Measurements from ENCODE around the gene CACNB1.

DNA sequence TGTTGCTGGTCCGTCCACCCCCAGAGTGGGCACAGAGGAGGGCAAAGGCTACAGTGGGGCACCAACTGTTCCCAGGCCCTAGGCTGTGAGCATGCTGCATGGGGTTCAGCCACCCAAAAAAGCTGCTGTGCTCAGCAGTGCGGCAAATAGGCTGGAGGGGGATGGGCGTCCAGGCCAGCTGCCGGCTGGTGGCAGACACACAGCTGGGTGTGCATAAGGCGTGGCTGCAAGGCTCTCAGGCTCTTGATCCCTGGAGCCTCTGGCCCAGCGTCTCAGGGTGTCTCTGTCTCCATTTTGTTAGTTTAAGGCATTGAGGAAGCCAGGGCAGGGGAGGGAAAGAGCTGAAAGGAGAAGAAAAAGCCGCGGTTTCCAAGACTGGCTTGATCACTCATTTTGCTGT, 11.4 kb upstream of the CACNB1 start:
- TF ChIP-seq, protein P1, sequence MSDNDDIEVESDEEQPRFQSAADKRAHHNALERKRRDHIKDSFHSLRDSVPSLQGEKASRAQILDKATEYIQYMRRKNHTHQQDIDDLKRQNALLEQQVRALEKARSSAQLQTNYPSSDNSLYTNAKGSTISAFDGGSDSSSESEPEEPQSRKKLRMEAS (IDR thresholded peaks at IDR 0.05; ENCODE audit: low read depth), result no peak
- TF ChIP-seq, protein P2, sequence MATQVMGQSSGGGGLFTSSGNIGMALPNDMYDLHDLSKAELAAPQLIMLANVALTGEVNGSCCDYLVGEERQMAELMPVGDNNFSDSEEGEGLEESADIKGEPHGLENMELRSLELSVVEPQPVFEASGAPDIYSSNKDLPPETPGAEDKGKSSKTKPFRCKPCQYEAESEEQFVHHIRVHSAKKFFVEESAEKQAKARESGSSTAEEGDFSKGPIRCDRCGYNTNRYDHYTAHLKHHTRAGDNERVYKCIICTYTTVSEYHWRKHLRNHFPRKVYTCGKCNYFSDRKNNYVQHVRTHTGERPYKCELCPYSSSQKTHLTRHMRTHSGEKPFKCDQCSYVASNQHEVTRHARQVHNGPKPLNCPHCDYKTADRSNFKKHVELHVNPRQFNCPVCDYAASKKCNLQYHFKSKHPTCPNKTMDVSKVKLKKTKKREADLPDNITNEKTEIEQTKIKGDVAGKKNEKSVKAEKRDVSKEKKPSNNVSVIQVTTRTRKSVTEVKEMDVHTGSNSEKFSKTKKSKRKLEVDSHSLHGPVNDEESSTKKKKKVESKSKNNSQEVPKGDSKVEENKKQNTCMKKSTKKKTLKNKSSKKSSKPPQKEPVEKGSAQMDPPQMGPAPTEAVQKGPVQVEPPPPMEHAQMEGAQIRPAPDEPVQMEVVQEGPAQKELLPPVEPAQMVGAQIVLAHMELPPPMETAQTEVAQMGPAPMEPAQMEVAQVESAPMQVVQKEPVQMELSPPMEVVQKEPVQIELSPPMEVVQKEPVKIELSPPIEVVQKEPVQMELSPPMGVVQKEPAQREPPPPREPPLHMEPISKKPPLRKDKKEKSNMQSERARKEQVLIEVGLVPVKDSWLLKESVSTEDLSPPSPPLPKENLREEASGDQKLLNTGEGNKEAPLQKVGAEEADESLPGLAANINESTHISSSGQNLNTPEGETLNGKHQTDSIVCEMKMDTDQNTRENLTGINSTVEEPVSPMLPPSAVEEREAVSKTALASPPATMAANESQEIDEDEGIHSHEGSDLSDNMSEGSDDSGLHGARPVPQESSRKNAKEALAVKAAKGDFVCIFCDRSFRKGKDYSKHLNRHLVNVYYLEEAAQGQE (IDR thresholded peaks at IDR 0.05; ENCODE audit: low read depth, low read length), result no peak
- TF ChIP-seq FOXJ3 (CRISPR knock-in tag; IDR thresholded peaks at IDR 0.05) (no peak), CHD2 (IDR thresholded peaks at IDR 0.05; ENCODE audit: low read length, partially characterized antibody) (no peak), NFIC (IDR thresholded peaks at IDR 0.05; ENCODE audit: borderline replicate concordance) (no peak), ELF1 (IDR thresholded peaks at IDR 0.05) (no peak), RFX5 (IDR thresholded peaks at IDR 0.05; ENCODE audit: low read length) (no peak)
- TF ChIP-seq, protein P3, sequence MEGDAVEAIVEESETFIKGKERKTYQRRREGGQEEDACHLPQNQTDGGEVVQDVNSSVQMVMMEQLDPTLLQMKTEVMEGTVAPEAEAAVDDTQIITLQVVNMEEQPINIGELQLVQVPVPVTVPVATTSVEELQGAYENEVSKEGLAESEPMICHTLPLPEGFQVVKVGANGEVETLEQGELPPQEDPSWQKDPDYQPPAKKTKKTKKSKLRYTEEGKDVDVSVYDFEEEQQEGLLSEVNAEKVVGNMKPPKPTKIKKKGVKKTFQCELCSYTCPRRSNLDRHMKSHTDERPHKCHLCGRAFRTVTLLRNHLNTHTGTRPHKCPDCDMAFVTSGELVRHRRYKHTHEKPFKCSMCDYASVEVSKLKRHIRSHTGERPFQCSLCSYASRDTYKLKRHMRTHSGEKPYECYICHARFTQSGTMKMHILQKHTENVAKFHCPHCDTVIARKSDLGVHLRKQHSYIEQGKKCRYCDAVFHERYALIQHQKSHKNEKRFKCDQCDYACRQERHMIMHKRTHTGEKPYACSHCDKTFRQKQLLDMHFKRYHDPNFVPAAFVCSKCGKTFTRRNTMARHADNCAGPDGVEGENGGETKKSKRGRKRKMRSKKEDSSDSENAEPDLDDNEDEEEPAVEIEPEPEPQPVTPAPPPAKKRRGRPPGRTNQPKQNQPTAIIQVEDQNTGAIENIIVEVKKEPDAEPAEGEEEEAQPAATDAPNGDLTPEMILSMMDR (IDR thresholded peaks at IDR 0.05), result no peak
